Measurements from ENCODE around the gene EDC3. TPM values are rescaled to one million over a fixed set of nuclear protein-coding genes. Genes with fewer than 3 reads are reported as not detected.

The EDC3 gene
- total and polyA plus RNA-seq, 9 of the 15 experiments (the other 6 are each of a cell fraction or from before 2014, with no cell fraction given), result 11.7 to 63.9 (median 32.8) TPM

DNA sequence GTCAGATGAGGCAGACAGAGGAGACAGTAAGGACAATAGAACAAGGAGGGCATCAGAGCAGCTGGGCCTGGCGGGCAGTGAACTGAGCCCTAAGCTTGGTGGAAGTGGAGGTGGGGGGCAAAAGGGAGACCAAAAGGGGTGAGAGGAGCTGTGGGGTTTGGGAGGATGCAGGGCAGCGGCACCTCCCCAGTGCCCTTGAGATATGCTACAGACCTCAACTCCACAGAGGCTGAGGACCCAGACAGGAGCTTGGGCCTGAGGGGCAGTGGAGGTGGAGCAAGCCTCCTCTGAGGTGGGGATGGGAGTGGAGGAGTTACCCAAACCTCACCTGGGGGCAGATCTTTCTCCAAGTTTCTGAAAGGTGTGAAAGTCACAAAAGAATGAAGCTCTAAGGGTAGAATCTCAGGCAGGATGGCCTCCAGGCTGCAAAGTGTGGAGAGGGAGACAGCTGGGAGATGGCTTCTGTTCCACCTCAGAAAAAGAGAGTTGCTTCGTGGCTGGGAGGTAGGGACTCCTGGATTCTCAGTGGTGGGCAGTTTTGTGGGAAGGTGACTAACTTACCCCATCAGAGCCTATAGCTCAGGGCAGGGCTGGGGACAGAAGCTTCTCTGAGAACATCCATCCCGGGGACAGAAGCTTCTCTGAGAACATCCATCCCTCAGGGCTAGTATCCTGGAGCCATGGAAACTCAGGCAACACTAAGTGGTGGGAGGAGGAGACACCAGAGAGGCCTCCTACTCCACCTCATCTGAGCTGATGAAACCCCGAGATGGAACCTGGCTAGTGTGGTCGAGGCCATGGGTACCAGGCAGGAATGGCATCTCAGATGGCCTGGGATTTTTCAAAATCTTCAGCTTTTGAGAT is 82.5 kb downstream of the EDC3 start:
- ATAC-seq (no peak), DNase-seq (ENCODE audit: extremely low read depth in 1 of 4, low spot score in 3 of 4) (no peak), FAIRE-seq (no peak)
- peaks cover 12% of the 10 kb centered on the region; the same call in 2 of the 3 replicates for H3K36me3 ChIP-seq (ENCODE audit: control insufficient read depth, insufficient read depth, low read length)
- 9% methylated on average over 5 of the region's 6 CpGs for WGBS (ENCODE audit: insufficient coverage, low coverage, missing lambda C conversion rate)
- no peak overlapping the region for H3K4me2 ChIP-seq (ENCODE audit: insufficient read depth, low read length)
- in situ Hi-C loops (cut with MboI), result loop anchor here (5.0 kb wide), 1 partner anchor 66 kb away; no protein-coding TSS in a partner anchor
- peaks cover 32 to 63% of the 10 kb centered on the region in 2 experiments for H3K4me1 ChIP-seq (replicated peaks in 1 of 2; ENCODE audit: control insufficient read depth in 2 of 2, insufficient read depth in 2 of 2, low read length in 2 of 2)
- peaks cover 2% of the 10 kb centered on the region for H3K9me1 ChIP-seq (ENCODE audit: control insufficient read depth, insufficient read depth, low read length)
- H3K9me3 ChIP-seq (replicated peaks; ENCODE audit: control insufficient read depth, insufficient read depth, low read depth, low read length), result no peaks in the 10 kb centered on the region
- 0 out of 4 replicates have a peak overlapping the region, but pooled peaks of 1 of the 2 experiments have one; percentile 57 for H3K9ac ChIP-seq (ENCODE audit: insufficient read depth in 1 of 2, low read depth in 2 of 2, low read length in 2 of 2)
- peaks cover 39% of the 10 kb centered on the region for H4K20me1 ChIP-seq (replicated peaks; ENCODE audit: control insufficient read depth, insufficient read depth, low read length)
- H2AFZ ChIP-seq (ENCODE audit: low read depth, low read length), result no peak overlapping the region
- peaks cover 34% of the 10 kb centered on the region for H3K79me2 ChIP-seq (ENCODE audit: control insufficient read depth, insufficient read depth, low read length)
- peaks cover 0 to 7% of the 10 kb centered on the region in 2 experiments; a peak in 2 of 5 replicates for H3K27me3 ChIP-seq (ENCODE audit: control insufficient read depth in 2 of 2, insufficient read depth in 2 of 2, low read length in 2 of 2)
- ChIA-PET POLR2A (interaction anchor here (0.5 to 9.7 kb wide), 8 partner anchors 12 to 1118 kb away, joined by 3 to 111 read pairs (median 4); no protein-coding TSS in a partner anchor), CTCF (ENCODE audit: low intra/inter-chr PET ratio) (interaction anchor here (0.7 kb wide), 1 partner anchor 17 kb away, joined by 3 read pairs; no protein-coding TSS in a partner anchor)
- no peak overlapping the region for H3K4me3 ChIP-seq
- TF ChIP-seq RNF2 (IDR thresholded peaks at IDR 0.05), result no peak
- TF ChIP-seq ZFPM2 (CRISPR knock-in tag; IDR thresholded peaks at IDR 0.05), result no peak
- TF ChIP-seq TAF9B (IDR thresholded peaks at IDR 0.05; ENCODE audit: partially characterized antibody), result no peak
- TF ChIP-seq ZNF217 (CRISPR knock-in tag; IDR thresholded peaks at IDR 0.05), result no peak
- TF ChIP-seq, protein P1, sequence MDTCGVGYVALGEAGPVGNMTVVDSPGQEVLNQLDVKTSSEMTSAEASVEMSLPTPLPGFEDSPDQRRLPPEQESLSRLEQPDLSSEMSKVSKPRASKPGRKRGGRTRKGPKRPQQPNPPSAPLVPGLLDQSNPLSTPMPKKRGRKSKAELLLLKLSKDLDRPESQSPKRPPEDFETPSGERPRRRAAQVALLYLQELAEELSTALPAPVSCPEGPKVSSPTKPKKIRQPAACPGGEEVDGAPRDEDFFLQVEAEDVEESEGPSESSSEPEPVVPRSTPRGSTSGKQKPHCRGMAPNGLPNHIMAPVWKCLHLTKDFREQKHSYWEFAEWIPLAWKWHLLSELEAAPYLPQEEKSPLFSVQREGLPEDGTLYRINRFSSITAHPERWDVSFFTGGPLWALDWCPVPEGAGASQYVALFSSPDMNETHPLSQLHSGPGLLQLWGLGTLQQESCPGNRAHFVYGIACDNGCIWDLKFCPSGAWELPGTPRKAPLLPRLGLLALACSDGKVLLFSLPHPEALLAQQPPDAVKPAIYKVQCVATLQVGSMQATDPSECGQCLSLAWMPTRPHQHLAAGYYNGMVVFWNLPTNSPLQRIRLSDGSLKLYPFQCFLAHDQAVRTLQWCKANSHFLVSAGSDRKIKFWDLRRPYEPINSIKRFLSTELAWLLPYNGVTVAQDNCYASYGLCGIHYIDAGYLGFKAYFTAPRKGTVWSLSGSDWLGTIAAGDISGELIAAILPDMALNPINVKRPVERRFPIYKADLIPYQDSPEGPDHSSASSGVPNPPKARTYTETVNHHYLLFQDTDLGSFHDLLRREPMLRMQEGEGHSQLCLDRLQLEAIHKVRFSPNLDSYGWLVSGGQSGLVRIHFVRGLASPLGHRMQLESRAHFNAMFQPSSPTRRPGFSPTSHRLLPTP (IDR thresholded peaks at IDR 0.05; ENCODE audit: borderline replicate concordance, extremely low read depth, insufficient read length), result no peak
- no peak overlapping the region for H3K27ac ChIP-seq (ENCODE audit: extremely low read depth, low read depth, low read length)
- intact Hi-C loops (cut with micrococcal nuclease), result loop anchor here (5.0 to 10.0 kb wide), 2 partner anchors 151 to 619 kb away; partner anchors contain the start of genes PML, STOML1 and UBL7
- no TSS peak for BruUV-seq (replicated peaks)

All from K562 (cell line).